LHCN-M2 (cell line): Measurements from ENCODE around the gene HEATR1. TPM values are rescaled to one million over a fixed set of nuclear protein-coding genes. Genes with fewer than 3 reads are reported as not detected.
A peak's percentile ranks its signal among the peaks of the same experiment; 100 is the strongest.
"Not testable (repeated sequence)": the region's sequence is repeated elsewhere in the genome, so short reads cannot be mapped to it uniquely, and the experiment has no call there.

Source experiments
- DNase-seq: peaks from one replicate; pipeline ENCODE4 v3.0.0-alpha.2; 2012; ENCODE audit warnings: low read depth
- total RNA-seq: library from RNA; depleted of rRNA; stranded (reverse); fragments of >200 nt; gene quantifications from 2 replicates; pipeline ENCODE4 v1.2.3, GENCODE V29; 2014

HEATR1 gene
- total RNA-seq, 1 experiment from 2014 or later: 39.1 TPM

DNA sequence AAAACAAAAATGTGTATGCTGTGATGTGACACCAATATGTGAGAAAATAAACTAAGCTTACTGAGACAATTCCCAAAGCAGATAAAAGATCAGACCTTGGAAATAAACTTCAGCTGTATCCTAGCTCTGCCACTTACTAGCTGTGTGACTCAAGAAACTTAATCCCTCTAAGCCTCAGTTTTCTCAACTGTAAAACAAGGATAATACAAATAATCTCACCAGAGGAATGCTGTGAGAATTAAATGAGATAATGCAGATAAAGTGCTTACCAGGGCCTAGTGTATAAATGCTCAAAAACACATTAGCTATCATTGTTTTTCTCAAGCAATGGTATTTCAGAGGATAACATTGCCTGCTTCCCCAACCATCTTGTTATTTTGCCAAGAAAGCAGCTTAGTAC, 2.1 kb downstream of the HEATR1 start:
- DNase-seq: no peak

DNA sequence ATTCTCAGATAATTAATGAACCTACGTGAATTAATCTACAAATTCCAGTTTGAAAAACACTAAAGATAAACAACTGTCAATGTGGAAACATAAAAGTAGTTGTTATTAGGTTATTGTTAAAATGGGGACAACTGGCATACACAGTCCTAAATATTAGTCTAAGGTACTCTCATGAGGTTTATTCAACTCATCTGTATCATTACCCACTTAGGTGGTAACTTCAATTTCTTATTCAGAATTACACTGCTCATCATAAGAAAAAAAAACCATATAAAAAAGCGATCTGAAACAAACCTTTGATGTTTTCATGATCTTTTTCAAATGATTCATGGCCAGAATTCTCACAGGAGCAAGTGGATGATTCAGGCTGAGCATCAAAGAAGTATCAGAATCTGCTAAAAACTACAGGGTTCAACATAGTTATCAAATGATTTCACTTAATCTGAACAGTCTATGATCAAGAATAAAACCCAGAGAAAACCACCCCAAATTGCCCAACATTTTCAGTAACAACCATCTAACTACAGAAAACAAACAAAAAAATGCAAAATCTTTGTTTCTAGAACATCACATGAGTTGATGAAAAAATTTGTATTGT, 13.7 kb downstream of the HEATR1 start:
- DNase-seq: no peak

DNA sequence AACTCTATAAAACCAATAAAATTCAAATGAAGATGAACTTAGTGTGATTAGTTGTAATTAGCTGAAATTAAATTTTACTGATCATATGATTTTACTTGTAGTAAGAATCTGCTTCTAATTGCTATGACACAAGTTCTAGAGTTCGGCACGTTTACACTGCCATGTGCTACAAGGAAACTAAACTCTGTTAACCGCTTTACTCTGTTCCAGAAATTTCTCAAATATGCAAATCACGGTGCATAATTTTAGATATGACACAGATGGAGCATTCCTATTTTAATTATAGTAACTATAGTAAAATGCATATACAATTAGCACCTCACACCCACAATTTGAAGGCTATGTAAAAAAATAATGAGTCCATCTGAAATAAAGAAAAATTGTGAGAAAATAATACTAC, 14.8 kb downstream of the HEATR1 start:
- no peak for DNase-seq

DNA sequence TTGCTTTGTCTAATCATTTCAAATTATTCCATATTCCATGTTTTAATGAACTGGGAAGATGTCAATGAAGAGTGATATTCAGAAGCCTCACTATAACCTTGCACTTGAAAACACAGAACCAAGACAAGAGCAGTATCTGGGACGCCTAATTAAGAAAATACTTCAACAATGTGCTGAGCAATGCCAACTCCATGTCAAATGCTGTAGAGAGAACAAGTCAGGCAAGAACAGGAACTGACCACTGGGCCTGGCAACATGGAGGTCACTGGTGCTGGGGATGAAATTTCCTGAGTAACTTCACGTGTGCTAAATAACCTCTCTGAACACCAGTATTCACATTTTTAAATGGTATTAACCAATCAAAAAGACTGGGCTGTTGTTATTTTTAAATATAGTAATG, 22.8 kb downstream of the HEATR1 start:
- no peak for DNase-seq

DNA sequence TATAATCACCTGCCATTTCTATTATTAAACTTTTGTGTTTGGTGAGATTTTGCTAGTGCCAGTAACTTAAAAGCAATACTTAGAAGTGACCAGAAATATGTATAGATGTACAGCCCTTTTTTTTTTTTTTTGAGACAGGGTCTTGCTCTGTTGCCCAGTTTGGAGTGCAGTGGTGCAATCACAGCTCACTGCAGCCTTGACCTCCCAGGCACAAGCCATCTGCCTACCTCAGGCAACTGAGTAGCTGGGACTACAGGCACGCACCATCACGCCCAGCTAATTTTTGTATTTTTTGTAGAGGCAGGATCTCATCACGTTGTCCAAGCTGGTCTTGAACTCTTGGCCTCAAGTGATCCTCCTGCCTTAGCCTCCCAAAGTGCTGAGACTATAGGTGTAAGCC, 23.9 kb downstream of the HEATR1 start:
- not testable (repeated sequence) for DNase-seq

DNA sequence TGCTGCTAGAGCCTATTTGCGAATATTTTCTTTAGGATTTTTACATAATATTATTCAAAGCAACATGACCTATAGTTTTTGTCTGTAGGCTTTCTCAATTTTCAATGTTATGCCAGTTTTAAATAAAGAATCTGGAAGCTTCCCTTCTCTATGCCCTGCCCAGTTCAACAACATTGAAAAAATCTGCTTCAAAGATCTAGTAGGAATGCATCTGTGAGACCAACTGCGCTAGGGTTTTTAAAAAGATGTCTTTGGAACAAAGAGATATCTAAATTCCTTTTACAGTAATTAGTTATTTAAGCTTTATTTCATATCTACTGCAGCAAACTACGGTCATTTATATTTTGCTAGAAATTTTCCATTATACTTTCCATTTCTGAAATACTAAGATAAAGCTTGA, 25.7 kb downstream of the HEATR1 start:
- DNase-seq: no peak

DNA sequence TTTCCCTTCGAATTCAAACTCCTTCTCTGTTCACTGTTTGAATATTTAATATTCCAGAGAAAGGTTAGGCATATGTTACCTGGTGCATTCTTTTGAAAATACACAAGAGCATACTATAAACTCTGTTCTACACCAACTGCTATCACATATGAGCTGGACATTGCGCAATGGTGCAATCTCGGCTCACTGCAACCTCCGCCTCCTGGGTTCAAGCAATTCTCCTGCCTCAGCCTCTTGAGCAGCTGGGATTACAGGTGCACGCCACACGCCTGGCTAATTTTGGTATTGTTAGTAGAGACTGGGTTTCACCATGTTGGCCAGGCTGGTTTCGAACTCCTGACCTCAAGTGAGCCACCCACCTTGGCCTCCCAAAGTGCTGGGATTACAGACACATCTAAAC, 27.3 kb downstream of the HEATR1 start:
- DNase-seq: not testable (repeated sequence)

DNA sequence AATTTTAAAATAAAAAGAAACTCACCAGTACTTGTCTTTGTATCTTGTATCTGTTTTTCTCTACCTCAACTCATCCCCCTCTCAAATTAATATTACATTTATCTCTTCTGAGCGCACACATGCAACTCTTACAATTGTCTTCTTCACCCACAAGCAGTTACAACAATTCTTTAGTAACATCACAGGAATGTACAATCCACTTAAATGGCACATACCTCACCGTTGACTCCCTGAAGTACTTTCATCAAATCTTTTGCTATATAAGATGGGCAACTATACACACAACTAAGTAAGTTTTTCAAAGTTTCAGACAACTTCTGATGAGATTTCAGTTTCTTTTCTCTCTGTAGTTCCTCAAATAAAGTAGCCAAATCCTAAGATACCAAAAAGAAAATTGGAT, 28.3 kb downstream of the HEATR1 start:
- peak; percentile 23 for DNase-seq

DNA sequence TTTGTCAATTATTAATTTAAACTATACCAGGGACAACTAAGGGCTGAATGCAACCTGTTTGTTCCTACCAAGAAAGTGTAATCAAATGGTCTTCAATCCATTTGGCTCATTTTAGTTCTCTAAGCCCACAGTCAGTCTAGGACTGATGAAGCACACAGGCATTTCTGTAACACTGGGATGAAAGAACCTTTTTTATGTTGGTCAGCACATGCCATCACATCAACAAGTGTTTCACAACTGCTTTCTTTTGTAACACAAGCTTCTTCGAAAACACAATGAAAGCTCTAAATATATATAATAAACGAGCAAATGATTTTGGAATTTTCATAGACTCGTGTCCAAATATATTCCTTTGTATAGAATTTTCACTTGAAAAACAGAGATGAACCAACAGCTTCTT, 28.8 kb downstream of the HEATR1 start:
- peak; percentile 6 for DNase-seq

DNA sequence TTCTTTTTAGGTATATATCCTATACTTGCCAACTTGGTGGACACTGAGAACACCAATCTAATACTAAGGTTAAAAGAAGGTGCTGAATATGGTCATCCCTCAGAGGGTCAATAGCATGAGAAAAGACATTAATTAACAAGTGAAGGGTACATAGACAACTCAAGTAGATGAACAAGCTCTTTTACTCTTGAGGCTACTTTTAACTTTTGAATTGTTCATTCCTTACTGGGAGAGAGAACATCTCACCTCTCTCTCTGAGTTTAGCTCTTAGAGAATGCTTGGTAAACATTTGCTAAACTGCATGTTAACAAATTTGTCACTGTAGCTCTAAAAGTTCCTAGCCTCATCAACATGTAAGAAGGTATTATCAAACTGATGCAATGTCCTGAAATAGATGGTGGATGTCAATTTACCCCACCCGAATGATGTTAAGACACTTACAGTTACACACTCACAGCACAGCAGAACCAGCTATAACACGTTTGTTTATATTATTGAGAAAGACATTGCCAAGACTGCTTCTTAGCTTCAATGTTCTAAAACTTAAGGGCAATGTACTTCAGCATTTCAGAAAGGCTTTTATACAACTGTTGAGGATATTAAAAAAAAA, 35.9 kb downstream of the HEATR1 start:
- no peak for DNase-seq

DNA sequence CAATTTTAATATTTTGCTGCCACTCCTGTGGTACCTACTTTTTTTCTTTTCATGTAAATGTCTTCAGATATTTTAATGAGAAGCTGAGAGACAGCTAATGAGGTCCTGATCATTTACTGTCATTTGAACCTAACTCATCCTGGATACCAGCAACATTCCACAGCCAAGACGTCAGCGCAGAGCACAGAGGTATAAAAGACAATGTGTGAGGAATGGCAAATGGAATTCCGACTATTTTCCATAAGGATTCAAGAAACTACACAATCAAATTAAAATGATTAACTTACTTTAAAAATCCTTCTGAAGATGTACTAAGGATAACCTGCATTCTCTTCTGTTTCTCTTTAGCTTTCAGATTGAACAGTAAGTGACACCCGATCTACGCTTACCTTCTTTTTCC, 38.8 kb downstream of the HEATR1 start:
- DNase-seq: no peak

DNA sequence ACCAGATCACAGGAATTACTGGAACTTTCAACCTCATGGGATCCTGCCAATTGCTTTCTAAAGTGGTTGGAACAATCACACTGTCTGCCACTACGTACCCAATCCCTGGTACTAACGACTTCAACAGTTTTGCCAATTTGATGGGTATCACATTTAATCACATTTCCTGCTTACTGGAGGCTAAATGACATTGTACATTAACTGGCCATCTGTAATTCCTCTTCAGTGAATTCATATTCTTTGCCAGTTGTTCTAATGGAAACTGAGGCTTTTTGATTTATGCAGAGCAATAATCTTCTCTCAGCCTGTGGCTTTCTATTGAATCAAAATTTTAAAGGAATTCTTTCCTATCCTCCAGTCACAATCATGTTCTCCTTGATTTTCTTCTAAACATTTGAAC, 42.3 kb downstream of the HEATR1 start:
- no peak for DNase-seq

DNA sequence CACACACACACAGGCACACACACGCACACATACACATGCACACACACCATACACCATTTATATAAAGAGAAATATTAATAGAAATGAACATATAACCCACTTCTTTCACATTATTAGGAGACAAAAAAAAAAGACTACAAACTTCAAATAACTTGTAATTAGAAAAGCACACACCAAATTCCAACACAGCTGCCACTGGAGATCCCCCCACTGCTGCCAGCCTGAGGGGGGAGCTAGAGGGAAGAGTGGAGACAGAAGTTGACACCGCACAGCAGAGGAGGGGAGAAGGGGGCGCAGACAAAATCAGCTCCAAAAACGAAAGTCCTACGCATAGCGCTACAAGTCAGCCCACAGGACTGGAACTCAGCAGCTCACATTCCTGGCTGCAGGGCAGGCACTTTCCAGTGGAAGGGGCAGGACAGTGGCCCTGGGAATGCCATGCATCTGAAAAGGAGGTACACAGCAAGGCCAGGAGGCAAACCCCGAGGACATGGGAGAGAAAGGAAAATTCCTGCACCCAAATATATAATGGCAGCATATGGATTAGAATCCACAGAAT, 44.0 kb downstream of the HEATR1 start:
- no peak for DNase-seq

DNA sequence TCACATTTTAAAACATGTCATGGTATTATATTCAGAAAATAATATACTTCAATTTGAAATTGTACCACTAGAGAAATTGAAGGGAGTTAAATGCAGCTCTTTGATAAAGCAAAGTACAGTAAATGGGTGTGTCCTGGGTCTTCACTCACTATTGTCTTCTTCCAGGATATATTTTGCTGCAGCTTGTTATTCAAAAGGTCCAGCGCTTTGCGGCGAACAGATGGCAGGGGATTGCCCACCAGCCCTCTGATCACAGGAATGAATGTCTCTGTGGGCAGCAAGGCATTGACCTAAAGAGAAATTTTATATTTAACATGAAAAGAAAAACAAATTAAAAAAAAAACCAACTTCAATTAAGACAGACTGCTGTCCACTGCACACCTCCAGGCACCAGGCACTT, 45.5 kb downstream of the HEATR1 start:
- no peak for DNase-seq

DNA sequence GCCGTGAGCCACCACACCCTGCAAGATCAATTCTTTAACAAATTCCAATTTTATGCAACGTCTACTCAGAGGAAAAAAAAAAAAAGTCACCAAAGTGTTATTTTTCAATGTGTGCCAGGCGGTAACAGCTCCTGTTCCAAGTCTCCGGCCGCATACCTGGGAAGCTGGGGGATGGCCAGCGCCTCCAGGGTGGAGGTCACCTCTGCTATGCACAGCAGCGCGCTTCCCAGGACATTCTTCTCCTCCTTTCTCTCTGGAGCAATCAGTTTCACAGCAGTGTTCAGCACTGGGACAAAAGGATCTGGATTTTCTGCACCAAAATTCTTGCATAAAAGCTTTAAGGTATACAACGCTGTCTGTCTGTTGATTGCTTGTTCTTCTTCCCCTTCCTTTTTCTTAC, 46.2 kb downstream of the HEATR1 start:
- no peak for DNase-seq

DNA sequence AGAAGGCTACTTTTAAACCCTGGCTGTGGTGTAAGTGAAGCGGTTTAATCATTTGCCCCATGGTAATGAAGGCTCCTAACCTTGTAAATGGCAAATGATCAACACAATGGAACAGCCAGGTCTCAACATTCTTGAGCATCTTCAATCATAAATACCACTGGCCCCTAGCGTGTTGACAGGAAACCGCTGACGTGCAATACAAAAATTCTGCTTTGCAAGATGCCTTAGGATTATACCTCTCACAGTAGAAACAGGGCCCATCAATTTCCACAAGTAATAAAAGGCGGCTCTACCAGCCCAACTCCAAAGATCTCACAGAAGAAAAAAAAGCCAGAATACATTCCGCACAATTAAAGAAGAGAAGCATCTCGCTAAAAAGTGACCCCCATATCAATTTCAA, 47.7 kb downstream of the HEATR1 start:
- DNase-seq: no peak

DNA sequence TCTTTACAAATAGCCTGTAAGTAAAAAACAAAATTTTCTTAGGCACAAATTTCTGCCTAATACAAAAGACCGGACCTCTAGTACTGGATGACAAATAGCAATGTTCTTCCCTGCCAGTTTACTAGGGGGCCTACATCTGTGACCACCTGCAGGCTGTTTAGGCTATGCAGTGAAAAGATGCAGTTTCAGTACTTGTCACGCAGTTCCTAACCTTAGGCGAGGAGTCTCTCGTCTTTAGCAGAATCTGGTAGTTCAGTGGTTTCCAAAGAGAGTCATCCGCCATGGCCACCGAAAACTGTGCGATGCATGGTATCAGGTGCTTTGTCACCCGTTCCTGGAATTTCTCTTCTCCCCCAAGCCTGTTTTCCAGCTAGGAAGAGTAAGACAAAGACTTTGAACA, 50.9 kb downstream of the HEATR1 start:
- DNase-seq: no peak

DNA sequence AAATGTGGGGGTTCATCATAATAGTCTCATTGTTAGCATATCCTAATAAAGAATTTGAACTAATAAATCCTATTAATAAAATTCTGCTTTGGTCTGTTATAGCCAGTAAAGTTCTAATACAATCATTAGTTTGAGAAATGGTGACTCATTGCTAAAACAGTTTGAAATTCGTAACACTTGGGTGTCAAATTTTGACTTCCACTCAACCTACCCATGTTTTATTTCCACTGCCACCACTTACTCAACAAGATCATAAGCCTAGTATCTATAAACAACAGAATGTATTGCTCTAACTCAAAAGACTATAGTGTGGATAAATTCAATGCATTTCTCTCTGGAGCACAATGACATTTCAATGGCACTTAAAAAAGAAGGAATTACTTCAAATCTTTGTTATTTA, 51.4 kb downstream of the HEATR1 start:
- DNase-seq: no peak

DNA sequence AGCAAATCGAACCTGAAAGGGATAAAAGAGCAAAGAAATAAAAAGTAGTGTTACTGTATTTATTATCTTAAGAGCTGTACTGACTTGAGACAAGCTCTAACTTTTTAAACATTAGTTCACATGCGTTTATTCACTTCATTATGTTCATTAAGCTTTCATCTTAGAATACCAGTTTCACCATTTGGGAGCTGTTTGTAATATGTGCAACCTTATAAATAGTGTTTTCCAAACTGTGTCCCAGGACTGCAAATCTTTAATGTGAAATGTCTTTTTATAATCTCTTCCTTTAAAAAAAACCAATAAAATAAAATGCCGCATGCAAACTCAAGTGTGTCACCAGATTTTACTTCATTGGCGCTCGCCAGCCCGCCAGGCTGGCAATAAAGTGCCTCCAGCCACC, 52.2 kb downstream of the HEATR1 start:
- DNase-seq: no peak

DNA sequence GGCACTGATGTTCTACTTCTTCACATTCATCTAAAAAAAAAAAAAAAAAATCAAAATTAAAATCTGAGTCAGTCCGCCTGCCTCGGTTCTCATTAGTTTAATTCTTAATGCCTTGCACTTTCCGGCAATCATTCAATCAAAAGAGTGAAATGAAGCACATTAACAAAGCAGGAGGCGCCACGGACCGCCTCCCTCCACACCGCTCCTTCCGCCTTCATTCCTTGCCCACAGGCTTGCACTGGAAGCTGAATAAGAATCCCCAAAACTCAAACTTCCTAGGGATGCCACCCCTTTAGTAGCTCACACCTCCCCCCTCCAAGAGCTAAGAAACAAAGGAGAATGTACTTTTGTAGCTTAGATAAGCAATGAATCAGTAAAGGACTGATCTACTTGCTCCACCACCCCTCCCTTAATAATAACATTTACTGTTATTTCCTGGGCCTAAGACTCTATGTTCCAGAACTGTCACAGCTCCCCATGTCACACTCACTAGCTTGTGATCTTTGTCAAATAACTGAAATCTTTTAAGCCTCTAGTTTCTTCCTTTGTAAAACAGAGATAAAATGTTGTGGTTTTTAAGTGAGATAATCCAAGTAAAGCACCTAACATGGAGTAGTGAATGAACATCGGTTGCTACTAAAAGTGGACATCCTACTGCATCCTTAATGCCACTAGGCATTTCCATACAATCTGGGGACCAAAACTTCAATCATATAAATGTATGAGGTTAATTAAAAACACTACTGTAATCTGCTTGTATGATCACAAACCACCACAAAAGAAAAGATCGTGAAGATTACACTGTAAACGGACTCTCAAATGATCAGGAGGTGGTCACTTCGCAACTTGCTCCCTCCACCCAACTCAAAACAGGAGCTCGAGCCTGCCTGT, 53.1 kb downstream of the HEATR1 start:
- no peak for DNase-seq

DNA sequence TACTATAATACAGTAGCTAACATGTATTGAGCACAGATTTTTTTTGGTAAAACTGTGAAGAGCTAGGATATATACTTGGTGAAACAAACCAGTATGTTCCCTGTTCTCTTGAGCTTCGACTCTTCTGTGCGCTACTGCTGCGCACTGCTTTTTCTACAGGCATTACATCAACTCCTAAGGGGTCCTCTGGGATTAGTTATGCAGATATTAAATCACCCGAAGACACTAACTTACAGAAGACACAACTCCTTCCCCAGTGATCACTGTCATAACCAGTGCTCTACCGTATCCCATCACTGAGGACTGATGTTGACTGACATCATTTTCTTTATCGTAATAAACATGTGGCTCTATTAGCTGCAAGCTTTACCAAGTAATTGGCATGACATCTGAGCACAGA, 55.9 kb downstream of the HEATR1 start:
- DNase-seq: no peak

DNA sequence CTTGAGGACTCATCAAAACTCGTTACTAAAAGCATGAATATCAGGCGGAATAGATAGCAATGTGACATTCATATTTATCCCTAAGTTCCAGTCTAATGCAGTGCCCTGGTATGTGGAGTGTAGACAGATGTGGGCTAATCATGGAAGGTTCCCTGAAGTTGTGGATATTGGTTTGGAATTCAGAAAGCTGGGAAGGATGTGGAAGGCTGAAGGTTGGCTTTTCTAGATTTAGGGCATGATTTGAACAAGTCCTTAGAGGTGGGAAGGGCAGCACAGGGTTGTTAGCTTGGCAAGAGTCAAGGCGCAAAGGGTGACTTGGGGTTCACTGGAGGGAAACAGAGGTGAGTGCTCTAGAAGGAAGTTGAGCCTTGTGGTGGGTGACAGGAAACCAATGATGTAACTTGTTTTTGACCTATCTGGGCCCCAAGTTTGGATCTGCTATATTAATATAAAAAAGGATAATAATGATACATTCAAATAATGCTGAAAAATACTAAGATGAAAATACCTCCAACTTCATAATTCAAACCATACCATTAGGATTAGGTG, 58.6 kb downstream of the HEATR1 start:
- DNase-seq: no peak
